Putamen (tissue), 1 donor: ENCODE data around the gene CTSO.
A peak's percentile ranks its signal among the peaks of the same experiment; 100 is the strongest.
"Not testable (repeated sequence)": the region's sequence is repeated elsewhere in the genome, so short reads cannot be mapped to it uniquely, and the experiment has no call there.

Source experiments
- DNase-seq: peaks from one replicate; pipeline ENCODE4 v3.0.0-alpha.2; 2016; ENCODE audit warnings: low spot score

Gene CTSO

DNA sequence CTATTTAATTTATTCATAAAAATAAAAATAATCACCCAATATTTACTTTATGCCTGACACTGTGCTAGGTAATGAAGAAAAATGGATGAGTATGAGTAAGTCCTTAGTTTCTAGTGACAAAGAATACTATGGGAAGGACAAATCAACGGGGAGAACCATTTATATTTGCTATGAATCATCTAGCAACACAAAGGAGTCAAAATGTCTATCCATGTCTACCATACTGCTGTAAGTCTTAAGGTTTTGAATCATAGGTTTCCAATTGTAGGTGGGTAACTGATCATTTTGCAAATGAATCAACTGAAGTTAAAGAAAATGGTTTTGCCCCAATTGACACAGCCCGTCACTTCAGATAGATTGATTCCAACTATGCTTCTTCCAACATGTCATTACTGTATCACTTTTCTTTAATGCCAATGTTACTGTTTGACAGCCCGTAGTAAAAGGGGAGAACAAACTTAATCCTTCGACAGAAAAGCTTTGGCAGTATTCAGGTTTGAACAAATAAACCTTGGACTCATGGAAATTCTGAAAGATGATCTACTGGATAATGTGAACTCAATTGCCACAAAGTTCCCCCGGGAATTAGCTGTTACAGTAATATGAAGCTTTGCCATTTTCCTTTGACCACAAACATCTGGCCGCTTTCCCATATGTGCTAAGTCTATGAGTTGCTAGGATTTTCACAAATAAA, 47.0 kb downstream of the CTSO start:
- peak; percentile 22 for DNase-seq

DNA sequence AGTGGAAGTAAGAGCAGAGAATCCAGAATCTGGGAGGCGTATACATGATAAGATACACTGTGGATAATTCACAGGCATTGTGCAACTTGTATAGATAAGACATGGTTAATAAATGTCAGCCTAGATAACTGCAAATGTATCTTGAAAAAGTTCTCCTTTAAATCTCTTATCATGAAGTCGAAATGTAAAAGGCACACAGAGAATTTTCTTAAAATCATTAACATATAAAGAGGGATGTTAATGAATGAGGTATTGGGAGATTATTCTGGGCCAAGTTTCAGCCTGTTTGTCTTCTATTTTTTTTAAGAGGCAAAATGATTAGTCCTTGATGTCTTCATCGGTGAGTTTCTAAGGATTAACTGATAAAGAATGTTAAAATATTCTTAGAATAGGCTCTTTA, 49.3 kb downstream of the CTSO start:
- DNase-seq, result no peak

DNA sequence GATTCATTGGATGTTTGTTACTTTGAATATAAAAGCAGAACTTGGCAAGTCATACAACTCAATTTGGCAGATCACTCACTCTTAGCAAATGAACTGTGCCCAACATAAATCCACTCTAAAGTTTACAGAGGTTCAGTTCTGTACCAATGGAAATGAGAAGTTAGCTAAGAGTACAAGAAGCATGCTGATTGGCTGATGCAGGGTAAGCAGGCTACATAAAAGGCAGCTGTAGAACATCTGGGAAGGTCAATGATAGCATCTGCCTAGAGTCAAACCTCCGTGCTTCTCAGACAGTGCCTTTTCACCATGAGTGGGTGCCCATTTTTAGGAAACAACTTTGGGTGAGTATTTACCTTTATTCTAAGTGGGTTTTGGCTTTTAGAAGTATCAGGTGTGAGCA, 50.2 kb downstream of the CTSO start, which contains the start of gene TDO2:
TSS of gene TDO2 (plus strand) at position 244 of the 400 bp plus-strand sequence. CDS start at position 307, 63 bp downstream.
- no peak for DNase-seq

DNA sequence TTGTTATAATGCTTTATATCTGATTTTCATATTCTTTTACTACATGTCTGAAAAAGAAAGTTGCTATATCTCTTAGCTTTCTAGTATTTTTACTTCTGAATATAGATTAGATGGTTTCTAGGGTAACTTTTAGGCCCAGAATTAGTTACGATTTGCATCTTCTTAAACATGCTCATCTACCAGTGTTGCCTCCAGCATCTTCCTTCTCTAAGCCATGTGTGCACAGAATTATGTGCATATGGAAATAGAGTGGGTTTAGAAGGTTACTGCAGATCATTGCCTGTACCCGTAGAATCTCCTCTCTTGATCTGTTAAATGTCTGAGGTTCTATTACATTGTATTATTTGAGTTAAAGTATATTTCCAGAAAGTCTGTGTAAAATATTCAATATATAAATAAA, 52.7 kb downstream of the CTSO start:
- no peak for DNase-seq

DNA sequence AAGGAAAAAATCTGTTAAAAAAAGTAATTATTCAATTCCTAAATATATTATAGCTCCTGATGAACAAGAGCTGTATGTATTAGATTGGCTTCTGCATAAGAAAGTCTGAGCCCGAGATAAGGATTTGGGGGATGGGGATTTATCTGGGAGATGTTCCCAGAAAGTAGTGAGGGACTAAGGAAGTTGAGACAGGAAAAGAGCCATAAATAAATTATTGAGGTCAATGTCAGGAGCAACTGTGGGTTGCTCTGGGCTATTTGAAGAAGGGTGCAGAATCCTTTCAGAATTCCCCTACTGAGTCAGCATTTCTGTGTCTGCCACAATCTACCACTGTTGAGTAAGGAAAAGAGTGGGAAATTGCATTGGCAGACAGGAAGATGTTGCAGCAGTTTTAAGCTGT, 53.3 kb downstream of the CTSO start:
- no peak for DNase-seq

DNA sequence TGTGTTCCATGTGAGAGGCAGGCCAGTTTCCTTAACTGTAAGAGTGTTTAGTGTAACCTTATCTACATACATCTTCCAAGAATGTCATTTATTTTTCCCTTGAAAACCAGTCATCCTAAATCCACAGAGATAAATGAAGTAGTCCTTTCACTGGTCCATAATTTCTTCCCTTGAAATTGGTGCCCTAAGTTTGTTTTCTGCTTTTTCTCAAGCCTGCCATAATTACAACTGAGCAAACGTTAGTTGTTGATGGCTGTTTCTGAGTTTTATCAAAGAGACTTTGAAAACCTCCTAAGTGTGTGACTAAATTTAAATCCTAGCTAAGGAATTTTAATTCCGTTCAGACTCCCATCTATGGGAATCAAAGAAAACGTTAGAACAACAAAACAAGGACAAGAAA, 53.8 kb downstream of the CTSO start:
- DNase-seq, result no peak

DNA sequence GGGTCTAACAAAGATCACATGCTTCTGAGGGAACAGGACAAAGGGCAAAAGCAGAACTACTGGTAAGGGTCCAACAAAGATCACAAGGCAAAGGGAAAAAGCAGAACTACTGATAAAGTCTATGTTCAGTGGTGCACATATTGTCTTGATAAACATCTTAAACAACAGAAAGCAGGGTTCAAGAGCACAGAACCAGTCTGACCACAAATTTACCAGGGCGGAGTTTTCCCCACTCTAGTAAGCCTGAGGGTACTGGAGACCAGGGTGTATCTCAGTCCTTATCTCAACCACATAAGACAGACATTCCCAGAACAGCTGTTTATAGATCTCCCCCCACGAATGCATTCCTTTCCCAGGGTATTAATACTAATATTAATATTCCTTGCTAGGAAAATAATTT, 55.3 kb downstream of the CTSO start:
- DNase-seq, result not testable (repeated sequence)

DNA sequence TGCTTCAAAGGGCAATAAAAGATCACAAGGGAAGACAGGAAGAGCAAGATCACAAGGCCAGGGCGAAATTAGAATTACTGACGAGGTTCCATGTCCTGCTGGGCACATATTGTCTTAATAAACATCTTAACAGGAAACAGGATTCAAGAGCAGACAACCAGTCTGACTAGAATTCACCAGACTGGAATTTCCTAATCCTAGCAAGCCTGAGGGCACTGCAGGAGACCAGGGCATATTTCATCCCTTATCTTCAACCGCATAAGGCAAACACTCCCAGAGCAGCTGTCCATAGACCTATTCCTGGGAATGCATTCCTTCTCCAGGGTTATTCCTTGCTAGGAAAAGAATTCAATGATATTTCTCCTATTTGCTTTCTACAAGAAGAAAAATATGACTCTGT, 62.6 kb downstream of the CTSO start:
- no peak for DNase-seq

DNA sequence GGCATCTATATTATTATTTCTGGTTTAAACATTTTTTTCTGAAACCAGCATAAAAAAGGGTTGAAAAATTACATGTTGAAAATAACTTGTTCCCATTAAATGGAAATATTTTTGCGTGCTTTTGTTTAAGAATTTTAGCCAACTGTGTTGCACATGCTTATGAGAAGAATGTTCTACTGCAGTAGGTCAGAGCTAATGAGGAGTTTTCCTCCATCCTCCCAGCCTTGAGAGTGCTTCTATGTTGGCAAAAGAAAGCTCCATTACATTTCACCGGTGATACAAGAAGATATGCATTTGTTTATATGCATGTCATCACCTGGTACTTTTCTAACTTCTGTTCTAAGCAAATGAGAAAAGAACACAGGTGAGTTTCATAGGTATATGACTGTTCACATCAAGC, 63.7 kb downstream of the CTSO start:
- DNase-seq, result no peak

DNA sequence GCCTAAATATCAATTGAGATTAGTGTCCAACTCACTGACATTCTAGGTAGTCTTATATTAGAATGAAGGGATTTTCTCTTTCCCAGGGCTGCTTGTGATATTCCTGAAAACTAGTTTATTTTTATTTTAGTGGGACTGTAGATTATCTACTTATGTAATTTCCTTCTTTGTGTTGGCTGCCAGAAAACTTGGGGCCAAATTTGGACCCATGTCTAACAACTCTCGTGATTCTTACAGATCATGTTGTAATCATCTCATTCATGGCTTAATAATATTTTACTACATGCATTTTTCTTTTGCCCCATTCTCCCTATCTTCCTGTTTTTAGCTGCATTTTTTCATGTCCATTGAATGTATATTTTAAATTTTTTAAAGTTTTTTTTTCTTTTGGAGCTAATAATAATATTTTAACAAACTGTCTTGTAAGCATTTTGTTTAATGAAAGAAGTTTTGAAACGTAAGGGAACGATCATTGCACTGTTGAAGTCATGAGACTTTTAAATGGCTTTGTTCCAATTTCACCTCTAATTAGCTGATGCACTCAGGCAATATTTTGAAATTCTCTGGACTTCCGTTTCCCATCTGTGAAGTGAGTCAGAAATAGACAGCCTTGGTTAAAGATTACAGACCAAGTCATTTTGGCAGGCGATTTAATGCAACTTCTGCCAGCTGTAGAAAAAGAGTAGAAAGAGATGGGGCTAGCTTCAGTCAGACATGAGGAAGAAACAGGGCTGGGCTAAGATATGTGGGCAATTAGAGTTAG, 64.5 kb downstream of the CTSO start:
- no peak for DNase-seq

DNA sequence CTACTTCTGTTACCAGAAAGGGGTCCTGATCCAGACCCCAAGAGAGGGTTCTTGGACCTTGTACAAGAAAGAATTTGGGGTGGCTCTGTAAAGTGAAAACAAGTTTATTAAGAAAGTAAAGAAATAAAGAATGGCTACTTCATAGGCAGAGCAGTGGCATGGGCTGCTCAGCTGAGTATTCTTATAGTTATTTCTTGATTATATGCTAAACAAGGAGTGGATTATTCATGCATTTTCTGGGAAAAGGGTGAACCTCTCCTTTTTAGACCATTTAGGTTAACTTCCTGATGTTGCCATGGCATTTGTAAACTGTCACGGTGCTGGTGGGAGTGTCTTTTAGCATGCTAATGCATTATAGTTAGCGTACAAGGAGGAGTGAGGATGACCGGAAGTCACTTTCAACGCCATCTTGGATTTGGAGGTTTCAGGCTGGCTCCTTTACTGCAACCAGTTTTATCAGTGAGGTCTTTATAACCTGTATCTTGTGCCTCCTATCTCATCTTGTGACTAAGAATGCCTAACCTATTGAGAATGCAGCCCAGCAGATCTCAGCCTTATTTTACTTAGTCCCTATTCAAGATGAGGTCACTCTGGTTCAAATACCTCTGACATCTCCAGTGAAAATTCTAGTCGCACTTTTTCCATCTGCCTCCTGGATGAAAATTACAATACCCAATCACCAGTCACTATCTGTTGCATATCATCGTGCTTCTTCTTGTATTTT, 65.7 kb downstream of the CTSO start:
- no peak for DNase-seq

DNA sequence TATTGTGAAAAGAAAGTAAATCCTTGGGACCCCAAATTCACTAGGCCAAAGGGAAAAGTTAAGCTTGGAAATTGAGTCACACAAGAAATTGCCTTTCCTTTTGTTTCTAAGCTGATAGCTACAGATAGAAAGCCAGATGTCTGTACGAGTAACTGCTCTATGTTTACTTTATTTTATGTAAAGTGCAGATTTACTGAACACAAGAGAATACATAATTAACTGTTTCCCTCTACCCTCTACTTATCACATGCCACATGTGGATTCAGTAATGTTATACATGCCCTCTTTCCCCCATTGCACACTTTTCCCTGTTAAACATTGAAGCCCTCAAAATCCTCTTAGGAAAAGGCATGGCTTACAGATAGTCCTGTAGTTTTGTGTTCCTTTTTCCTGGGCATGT, 66.6 kb downstream of the CTSO start:
- no peak for DNase-seq

DNA sequence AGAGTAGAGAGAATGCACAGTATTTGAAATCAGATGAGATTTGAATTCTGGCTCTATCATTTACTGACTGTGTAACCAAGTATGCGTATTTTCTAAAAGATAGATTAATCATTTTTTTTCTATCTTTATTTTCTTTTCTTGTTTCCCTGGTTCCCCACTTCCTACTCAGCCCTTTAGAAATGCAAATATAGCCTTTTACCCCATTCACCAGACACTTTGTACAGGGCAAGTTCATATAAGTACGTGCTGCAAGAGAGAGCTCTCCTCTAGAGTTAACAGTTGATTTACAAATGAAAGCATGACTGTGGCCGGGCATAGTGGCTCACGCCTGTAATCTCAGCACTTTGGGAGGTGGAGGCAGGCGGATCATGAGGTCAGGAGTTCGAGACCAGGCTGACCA, 68.0 kb downstream of the CTSO start:
- DNase-seq, result no peak

DNA sequence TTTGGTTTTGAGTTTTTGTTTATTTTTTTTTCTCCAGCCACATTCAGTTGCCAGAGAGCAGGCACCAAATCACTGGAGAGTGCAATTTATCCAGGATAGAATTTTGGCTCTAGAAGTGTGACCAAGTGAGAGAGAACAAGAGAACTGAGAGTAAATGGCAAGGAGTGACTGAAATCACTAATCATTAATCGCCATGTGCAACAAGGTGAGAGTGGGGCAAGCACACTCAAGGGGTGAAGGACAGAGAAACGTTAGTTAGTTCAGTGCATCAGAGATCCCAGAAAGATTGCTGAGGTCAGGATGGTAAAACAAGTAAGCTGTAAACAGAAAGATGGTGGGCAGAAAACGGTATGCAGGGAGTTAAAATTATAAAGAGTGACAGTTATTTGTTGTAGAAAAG, 69.8 kb downstream of the CTSO start:
- DNase-seq, result no peak

DNA sequence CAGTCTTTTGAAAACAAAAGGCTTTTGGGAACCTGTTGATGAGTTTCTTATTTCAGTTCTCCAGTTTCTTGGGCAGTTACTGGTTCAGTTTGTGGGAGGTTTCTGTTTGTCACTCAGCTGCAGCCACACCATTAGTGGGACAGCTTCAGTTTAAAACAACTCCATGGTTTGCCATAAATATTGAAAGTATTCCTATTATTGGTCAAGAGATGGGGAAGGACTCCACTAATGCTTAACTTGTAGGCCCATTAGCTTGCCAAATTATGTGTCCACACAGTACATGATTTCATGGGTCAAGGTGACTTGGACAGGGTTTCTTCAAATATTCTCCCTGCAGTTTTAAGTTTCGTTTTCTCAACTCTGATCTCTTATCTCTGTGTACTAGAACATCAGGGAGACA, 72.1 kb downstream of the CTSO start:
- DNase-seq, result no peak

DNA sequence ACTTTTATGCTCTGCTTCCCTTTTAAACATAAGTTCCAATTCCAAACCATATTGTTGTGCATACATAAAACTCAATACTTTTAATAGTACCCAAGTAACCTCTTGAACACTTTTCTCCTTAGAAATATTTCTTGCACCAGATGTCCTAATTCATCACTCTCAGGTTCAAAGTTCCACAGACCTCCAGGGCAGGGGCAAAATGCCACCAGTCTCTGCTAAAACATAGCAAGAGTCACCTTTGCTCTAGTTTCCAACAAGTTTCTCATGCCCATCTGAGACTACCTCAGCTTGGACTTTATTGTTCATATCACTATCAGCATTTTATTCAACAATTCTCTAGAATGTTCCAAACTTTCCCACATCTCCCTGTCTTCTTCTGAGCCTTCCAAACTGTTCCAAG, 73.9 kb downstream of the CTSO start:
- no peak for DNase-seq

DNA sequence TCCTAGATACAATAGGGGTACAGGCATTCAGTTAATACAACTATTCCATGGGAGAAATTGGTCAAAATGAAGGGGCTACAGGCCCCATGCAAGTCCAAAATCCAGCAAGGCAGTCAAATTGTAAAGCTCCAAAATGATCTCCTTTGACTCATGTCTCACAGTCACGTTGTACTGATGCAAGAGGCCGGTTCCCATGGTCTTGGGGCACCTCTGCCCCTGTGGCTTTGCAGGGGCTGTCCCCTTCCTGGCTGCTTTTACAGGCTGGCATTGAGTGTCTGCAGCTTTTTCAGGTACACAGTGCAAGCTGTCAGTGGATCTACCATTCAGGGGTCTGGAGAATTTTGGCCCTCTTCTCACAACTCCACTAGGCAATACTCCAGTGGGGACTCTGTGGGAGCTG, 75.1 kb downstream of the CTSO start:
- no peak for DNase-seq

DNA sequence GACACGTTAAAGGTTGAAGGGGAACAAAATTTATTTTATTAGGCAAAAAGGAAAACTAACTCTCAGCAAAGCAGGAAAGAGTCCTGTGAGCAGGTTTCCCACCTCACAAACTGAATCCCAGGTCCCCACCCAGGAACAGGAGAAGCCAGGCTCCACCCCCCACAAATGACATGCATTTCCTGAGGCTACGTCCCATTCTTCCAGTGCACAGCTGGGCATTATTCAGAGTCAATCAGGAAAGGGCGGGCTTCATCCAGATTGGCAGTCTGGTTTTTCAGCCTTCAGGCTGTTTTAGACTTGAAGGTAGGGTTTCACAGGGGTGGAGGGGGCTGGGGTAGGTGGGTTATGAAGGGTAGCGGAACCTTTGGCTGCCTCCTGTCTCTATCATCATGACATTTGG, 75.7 kb downstream of the CTSO start:
- no peak for DNase-seq

DNA sequence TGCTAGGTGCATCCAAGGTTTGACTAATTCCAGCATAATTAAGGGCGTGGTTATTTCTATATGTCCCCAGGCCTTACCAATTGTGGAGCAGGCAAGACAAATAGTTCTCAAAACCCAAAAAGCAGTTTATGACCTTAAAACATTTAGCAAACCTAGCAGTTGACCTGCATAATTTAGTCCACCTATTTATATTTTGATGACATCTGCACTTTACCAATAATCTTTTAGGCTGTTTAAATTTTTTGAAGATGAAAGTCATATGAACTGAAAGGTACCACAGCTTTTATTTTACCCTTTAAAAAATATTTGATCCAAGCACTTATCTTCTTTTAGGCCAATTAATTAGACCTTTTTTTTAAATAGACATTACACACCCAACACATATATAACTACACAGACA, 77.8 kb downstream of the CTSO start:
- DNase-seq, result no peak
